GM19395 (cell line): ENCODE data around the gene DCUN1D4.

ENCODE experiments used
- ATAC-seq: cut with Tn5 transposase; IDR thresholded peaks from one replicate; pipeline ENCODE4 v1.9.1; 2021; ENCODE audit warnings: mild to moderate bottlenecking, moderate library complexity; ENCODE audit not compliant: unreplicated experiment

The DCUN1D4 gene

GRCh38 chr4:51853027-51853682 is 10.2 kb downstream of the DCUN1D4 start:
- ATAC-seq: no peak

- no peak for ATAC-seq
Measured at GRCh38 chr4:51855270-51855669, 12.3 kb downstream of the DCUN1D4 start.

GRCh38 chr4:51855751-51856150 is 12.8 kb downstream of the DCUN1D4 start:
- no peak for ATAC-seq

- ATAC-seq: no peak
Measured at GRCh38 chr4:51858605-51859202, 15.8 kb downstream of the DCUN1D4 start.

- no peak for ATAC-seq
Measured at GRCh38 chr4:51859476-51860031, 16.6 kb downstream of the DCUN1D4 start.

GRCh38 chr4:51862199-51862598 is 19.2 kb downstream of the DCUN1D4 start:
- no peak for ATAC-seq

DNA sequence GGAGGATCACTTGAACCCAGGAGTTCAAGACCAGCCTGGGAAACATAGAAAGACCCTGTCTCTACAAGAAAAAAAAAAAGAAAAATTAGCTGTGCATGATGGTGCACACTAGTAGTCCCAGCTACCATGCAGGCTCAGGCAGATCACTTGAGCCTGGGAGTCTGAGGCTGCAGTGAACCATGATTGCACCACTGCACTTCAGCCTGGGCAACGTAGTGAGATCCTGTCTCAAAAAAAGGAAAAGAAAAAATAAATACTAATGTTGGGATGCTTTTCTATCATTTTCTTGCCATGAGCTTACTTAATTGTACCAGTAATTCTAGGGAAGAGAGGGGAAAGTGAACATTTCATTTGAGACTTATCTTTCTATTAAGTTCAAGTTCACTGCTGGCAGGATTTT is 19.8 kb downstream of the DCUN1D4 start:
- no peak for ATAC-seq

DNA sequence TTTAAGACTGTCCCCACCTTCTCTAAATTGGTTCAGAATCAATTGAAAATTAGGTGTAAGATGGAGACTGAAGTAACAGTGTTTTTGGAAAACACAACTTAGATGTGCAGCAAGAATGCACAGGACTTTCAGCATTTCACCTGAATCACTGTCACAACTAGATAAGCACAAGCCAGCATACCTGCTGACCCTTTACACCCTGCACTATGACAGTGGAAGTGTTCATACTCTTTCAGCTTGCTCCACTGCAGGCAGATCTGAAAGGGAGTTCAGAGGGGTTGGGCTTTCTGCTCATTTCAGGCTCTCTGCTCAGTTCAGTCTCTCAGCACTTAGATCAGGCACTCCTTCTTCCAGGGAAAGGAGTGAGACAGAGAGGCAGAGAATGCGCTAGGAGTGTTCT is 22.8 kb downstream of the DCUN1D4 start:
- no peak for ATAC-seq

GRCh38 chr4:51866835-51867234 is 23.9 kb downstream of the DCUN1D4 start:
- ATAC-seq: no peak

DNA sequence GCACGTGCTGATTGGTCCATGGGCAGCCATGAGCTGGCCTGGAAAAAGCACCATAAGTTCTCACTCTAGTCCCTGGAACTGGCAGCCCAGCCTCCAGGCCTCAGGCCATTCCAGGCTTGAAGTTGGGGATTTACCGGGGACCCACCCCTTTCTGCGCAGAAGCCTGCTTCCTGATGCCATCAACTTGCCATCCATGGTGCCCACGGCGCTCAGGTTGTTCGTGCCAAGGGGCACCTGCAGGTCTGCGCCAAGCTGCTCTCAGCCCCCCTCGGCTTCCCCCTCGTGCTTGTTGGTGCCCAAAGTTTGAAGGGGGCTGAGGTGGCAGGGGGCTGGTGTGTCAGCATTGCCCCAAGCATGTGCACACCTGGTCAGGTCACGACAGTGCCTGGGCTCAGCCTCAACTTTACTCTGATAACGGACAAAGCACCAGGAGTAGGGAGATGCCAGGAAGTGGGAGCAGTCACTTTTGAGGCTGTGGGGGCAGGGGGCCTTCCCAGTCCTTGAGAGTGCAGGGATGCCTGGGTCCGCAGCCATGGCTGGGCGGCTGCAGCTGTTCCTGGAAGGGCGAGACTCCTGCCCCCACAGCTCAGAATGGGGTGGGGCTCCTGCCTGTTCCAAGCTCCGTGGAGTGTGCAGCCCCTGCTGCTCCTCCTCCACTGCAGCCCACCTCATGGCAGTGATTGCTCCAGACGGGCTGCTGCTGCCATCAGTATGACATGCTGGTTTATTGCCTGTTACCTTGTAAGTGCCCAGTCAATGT is 24.9 kb downstream of the DCUN1D4 start:
- no peak for ATAC-seq

- ATAC-seq: no peak
Measured at GRCh38 chr4:51868449-51868847, 25.5 kb downstream of the DCUN1D4 start.

- no peak for ATAC-seq
Measured at GRCh38 chr4:51870441-51871188, 27.7 kb downstream of the DCUN1D4 start.

DNA sequence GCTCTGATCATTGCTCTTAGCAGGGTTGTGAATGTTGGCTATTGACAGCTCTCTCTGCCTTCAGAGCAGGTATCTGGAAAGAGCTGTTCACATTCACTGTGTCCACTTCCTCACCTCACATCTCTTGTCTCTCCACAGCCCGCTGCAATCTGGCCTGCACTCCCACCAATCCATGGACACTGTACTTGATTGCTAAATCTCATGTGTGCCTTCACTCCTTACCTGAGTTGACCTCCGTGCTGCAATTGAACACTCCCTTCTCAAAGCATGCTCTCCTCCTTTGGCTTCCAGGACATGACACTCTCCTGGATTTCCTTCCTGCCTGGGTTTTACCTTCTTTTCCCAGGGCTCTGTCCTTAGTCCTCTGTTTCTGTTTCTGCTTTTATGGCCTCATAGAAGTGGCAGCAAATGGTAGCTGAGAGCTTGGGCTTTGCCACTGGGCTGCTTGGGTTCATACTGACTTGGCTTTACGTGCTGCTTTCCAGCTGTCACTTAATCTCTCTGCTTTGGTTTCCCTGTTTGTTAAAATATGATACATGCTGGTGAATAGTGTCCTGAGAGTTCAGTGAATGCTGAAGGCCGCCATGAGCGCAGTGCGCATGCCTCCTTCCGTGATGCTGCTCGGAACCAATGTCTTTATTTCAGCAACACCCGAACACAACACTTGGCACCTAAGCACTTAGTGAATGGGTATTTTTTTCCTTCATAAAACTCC is 29.5 kb downstream of the DCUN1D4 start:
- no peak for ATAC-seq

DNA sequence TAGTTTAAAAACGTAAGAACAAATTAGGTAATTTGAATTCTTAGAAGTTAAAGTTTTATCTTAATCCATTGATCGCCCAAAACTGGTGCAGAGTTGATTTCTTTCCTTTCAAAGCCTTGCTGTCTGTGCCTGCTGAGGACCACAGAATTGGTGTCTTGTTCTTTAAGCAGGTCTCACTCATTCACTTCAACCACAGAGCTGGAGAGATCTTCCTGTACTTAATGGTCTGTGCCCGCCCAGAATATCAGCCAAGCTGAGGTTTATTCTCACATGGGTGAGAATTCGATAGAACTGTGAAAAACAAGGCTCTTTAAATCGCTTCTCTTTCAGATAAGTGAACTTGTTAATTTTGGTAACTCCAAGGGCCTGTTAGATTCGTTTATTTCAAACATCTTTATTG is 31.6 kb downstream of the DCUN1D4 start:
- no peak for ATAC-seq

GRCh38 chr4:51878431-51878830 is 35.5 kb downstream of the DCUN1D4 start:
- ATAC-seq: no peak

- no peak for ATAC-seq
Measured at GRCh38 chr4:51880016-51880915, 37.3 kb downstream of the DCUN1D4 start.

DNA sequence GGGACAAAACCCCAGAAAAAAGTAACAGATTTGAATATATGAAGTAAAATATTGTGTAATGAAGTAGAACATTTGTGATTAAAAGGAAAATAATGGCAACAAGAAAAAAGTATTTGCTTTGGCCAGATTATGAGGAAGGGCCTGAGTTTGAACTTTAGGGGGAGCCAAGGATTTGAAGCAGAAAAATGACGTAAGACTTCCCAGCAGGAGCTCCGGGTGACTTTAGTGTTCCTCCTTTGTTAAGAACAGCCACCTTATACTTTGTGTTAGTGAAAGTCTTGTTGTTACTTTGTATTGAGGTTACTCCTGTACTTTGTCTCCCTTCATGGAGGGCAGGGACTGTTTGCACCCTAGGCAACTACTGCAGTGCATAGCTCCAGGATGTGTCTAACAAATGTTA is 41.1 kb downstream of the DCUN1D4 start:
- no peak for ATAC-seq

GRCh38 chr4:51884606-51885005 is 41.7 kb downstream of the DCUN1D4 start:
- no peak for ATAC-seq

GRCh38 chr4:51885363-51885762 is 42.4 kb downstream of the DCUN1D4 start:
- peak; percentile 56 for ATAC-seq

- no peak for ATAC-seq
Measured at GRCh38 chr4:51890760-51891159, 47.8 kb downstream of the DCUN1D4 start.
